ENCODE measurements around the gene PRAC1.

GRCh38 chr17:48672340-48672739 lies 50.0 kb downstream of the PRAC1 start:
- no peak for TF ChIP-seq GLIS3 (CRISPR knock-in tag; IDR thresholded peaks at IDR 0.05)
- TF ChIP-seq ZC3H10 (CRISPR knock-in tag; IDR thresholded peaks at IDR 0.05): no peak
- TF ChIP-seq BACH2 (CRISPR knock-in tag; IDR thresholded peaks at IDR 0.05; ENCODE audit: borderline replicate concordance): no peak
- no peak for TF ChIP-seq ISL1 (CRISPR knock-in tag; IDR thresholded peaks at IDR 0.05)
- TF ChIP-seq ZFP30 (CRISPR knock-in tag; IDR thresholded peaks at IDR 0.05): no peak
- TF ChIP-seq CSDC2 (CRISPR knock-in tag; IDR thresholded peaks at IDR 0.05): no peak
- no peak for TF ChIP-seq ZFP3 (CRISPR knock-in tag; IDR thresholded peaks at IDR 0.05)
- TF ChIP-seq SNAI2 (CRISPR knock-in tag; IDR thresholded peaks at IDR 0.05): no peak
- TF ChIP-seq CSRNP3 (CRISPR knock-in tag; IDR thresholded peaks at IDR 0.05): no peak
- TF ChIP-seq, protein P1, sequence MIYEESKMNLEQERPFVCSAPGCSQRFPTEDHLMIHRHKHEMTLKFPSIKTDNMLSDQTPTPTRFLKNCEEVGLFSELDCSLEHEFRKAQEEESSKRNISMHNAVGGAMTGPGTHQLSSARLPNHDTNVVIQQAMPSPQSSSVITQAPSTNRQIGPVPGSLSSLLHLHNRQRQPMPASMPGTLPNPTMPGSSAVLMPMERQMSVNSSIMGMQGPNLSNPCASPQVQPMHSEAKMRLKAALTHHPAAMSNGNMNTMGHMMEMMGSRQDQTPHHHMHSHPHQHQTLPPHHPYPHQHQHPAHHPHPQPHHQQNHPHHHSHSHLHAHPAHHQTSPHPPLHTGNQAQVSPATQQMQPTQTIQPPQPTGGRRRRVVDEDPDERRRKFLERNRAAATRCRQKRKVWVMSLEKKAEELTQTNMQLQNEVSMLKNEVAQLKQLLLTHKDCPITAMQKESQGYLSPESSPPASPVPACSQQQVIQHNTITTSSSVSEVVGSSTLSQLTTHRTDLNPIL (CRISPR knock-in tag; IDR thresholded peaks at IDR 0.05; ENCODE audit: low read depth): no peak
- TF ChIP-seq PATZ1 (CRISPR knock-in tag; IDR thresholded peaks at IDR 0.05; ENCODE audit: borderline replicate concordance): no peak
- TF ChIP-seq OSR1 (CRISPR knock-in tag; IDR thresholded peaks at IDR 0.05): no peak
- no peak for TF ChIP-seq ARNTL (CRISPR knock-in tag; IDR thresholded peaks at IDR 0.05; ENCODE audit: borderline replicate concordance, low read depth)

Data from SK-N-SH treated with all-trans-retinoic acid at 6 μM for 48 hours (cell line).